GM12875 (cell line): Measurements from ENCODE around the gene ATG14.
"Not testable (repeated sequence)": the region's sequence is repeated elsewhere in the genome, so short reads cannot be mapped to it uniquely, and the experiment has no call there.

ENCODE experiments used
- H3K4me3 ChIP-seq: one replicate; pipeline ENCODE4 v1.5.1; 2011; ENCODE audit warnings: low read depth, low read length, control low read depth
- TF ChIP-seq, protein P1 (sequence below): IDR thresholded peaks from 2 replicates; pipeline ENCODE4 v1.5.1; 2011; ENCODE audit warnings: low read depth, mild to moderate bottlenecking, control low read depth, inconsistent platforms, low read length, moderate library complexity, borderline replicate concordance; ENCODE audit not compliant: insufficient read depth

ATG14 gene

DNA sequence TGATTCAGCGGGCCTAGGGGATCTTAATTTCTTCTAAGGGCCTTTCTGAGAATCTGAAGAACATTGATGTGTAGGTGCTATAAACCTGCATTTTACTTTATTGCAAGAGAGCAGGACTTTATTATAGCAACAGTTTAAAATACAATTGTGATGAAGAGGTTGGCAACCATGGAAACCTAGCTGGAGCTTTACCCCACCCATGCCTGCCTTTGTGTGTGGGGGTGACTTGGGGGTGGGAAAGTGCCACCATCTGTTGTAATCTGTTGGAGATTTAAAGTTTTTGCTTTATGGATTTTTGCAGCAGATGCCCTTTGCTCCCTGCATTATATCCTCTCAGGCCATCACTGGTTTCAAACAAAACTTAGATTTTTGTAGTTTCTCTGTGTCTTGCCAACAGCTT, 64.6 kb downstream of the ATG14 start:
- TF ChIP-seq, protein P1, sequence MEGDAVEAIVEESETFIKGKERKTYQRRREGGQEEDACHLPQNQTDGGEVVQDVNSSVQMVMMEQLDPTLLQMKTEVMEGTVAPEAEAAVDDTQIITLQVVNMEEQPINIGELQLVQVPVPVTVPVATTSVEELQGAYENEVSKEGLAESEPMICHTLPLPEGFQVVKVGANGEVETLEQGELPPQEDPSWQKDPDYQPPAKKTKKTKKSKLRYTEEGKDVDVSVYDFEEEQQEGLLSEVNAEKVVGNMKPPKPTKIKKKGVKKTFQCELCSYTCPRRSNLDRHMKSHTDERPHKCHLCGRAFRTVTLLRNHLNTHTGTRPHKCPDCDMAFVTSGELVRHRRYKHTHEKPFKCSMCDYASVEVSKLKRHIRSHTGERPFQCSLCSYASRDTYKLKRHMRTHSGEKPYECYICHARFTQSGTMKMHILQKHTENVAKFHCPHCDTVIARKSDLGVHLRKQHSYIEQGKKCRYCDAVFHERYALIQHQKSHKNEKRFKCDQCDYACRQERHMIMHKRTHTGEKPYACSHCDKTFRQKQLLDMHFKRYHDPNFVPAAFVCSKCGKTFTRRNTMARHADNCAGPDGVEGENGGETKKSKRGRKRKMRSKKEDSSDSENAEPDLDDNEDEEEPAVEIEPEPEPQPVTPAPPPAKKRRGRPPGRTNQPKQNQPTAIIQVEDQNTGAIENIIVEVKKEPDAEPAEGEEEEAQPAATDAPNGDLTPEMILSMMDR: no peak

DNA sequence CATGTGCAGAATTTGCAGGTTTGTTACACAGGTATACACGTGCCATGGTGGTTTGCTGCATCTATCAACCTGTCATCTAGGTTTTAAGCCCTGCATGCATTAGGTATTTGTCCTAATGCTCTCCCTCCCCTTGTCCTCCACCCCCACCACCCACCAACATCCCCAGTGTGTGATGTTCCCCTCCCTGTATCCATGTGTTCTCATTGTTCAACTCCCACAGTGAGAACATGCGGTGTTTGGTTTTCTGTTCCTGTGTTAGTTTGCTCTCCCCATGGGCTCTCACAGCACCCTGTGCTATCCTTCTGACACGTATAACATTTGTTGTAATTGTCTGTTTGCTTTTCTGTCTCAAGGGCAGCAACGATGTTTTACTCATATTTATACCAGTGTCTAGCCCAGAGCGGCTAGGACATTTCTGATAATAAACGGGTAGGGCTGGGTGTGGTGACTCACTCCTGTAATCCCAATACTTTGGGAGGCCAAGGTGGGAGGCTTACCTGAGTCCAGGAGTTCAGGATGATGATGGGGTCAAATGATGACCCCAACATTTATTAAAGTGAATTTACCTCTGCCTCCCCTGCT, 67.0 kb downstream of the ATG14 start:
- not testable (repeated sequence) for H3K4me3 ChIP-seq

More for the DNA sequence above, 64.6 kb downstream of the ATG14 start:
- no peak overlapping the region for H3K4me3 ChIP-seq

DNA sequence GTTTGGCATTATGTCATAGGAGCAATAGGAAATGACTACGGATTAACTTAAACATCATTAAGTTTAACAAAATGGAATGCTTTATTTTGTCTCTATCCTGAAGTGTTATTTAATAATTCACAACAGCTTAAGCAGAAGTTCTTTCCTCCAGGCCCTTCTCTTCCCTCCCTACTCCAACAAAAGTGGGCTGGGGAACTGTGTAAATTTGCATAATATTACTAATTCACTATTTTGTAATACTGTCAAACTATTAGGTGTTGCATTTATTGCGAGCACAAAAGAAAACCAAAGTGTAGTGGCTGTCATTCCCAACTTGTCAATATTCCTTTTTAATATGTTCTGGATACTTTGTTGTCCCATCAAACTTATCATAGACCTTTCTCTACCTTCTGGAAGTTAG, 69.8 kb downstream of the ATG14 start:
- TF ChIP-seq, protein P1: no peak

GRCh38 chr14:55340482-55340881, 71.1 kb downstream of the ATG14 start:
- TF ChIP-seq, protein P1: no peak
- no peak overlapping the region for H3K4me3 ChIP-seq

More for the DNA sequence above, 69.8 kb downstream of the ATG14 start:
- H3K4me3 ChIP-seq: no peak overlapping the region

DNA sequence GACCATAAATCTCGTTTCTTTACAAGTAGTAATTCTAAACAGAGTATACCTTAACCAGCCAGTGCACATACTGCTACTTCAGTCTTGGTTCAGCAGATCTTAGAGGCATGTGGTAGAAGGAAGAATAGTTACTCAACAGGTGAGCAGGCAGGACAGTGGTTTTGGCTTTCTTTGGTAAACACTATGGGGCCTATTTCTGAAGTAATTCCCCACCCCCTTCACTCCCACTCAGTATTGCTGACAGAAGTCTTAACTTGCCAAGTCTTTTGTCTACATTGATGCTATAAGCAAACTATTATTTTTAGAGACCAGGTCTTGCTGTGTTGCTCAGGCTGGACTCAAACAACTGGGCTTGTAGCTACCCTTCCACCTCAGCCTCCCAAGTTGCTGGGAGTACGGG, 71.9 kb downstream of the ATG14 start:
- TF ChIP-seq, protein P1: no peak
- H3K4me3 ChIP-seq: no peak overlapping the region

GRCh38 chr14:55336691-55337090, 74.9 kb downstream of the ATG14 start:
- TF ChIP-seq, protein P1: no peak
- no peak overlapping the region for H3K4me3 ChIP-seq

- no peak overlapping the region for H3K4me3 ChIP-seq
- TF ChIP-seq, protein P1: no peak
Measured at GRCh38 chr14:55336162-55336561, 75.5 kb downstream of the ATG14 start.
